ENCODE data around the gene PFKL. TPM values are rescaled to one million over a fixed set of nuclear protein-coding genes. Genes with fewer than 3 reads are reported as not detected.

Gene PFKL
- total RNA-seq (2022) = 68.0 and 90.2 TPM in 2 replicates
- percentile 51 among the genes with signal in this experiment for Bru-seq, nascent RNA
- BruChase-seq, experiment 1, labeled RNA remaining after a 6-hour chase = percentile 61 among the genes with signal in this experiment
- percentile 56 among the genes with signal in this experiment for BruChase-seq, experiment 2, labeled RNA remaining after a 2-hour chase
- long read RNA-seq, transcript PFKL-201 (22 exons, 2,912 nt) = major isoform, 275 of 379 reads
- long read RNA-seq, partial matches to known transcripts = 46 of 379 reads
- long read RNA-seq, other reads (novel, unspliced or antisense) = 55 of 379 reads

DNA sequence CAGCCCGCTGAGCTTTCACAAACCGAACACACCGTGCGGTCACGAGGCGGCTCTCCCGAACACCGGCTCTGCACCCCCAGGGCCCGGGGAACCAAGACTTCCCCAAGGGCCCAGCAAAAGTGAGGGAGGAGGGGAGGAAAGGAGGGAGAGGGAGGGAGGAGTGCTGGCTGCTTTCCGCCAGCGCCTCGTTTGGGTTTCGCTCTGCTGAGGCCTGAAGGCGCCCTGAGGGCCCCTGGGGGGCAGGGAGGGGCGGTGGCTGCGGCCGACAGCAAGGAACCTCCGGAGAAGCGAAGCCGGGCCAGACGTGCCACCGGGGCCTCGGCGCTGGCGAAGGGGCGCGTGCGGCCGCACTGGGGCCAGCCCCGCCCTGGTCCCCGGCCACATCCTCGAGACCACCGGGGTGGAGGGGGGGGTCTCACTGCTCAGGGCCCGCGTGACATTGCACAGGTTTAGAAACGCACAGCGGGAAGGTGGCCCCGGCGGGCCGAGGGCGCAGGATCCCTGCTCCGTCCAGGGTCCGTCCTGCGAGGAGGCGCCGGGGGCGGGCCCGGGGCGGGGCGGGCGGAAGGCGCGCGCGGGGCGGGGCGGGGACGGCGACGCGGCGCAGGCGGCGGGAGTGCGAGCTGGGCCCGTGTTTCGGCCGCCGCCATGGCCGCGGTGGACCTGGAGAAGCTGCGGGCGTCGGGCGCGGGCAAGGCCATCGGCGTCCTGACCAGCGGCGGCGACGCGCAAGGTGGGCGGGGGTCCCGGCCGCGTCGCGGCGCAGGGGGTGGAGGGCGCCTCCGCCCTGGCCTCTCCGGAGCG lies at the start of gene PFKL:
TSS of gene PFKL (plus strand) at position 596 of the 804 bp plus-strand sequence. CDS start at position 649, 53 bp downstream.
- ChIA-PET CTCF (interaction anchor here (0.6 to 1.0 kb wide), 2 partner anchors 324 to 1767 kb away, joined by 3 to 5 read pairs; no protein-coding TSS in a partner anchor), POLR2A (interaction anchor here (0.6 to 2.4 kb wide), 7 partner anchors 22 to 541 kb away, joined by 3 to 10 read pairs (median 3); partner anchors contain the start of gene CFAP410)
- BruUV-seq (replicated peaks) = no TSS peak
- Mint-ChIP-seq H3K9me3 (ENCODE audit: unreplicated experiment) (no peaks in the 10 kb centered on the region), H3K27ac (ENCODE audit: low read depth, unreplicated experiment) (peak within 1 kb of the TSS; percentile 69), H3K4me1 (ENCODE audit: insufficient read depth, unreplicated experiment) (no peaks in the 10 kb centered on the region), H3K36me3 (ENCODE audit: insufficient read depth, unreplicated experiment) (peaks cover under 1% of the 10 kb centered on the region), H3K4me3 (ENCODE audit: unreplicated experiment) (peak within 1 kb of the TSS; percentile 72), H3K27me3 (ENCODE audit: insufficient read depth, unreplicated experiment) (no peaks in the 10 kb centered on the region)
- intact Hi-C loops (cut with micrococcal nuclease) = no loop called here
- TF ChIP-seq, protein P1, sequence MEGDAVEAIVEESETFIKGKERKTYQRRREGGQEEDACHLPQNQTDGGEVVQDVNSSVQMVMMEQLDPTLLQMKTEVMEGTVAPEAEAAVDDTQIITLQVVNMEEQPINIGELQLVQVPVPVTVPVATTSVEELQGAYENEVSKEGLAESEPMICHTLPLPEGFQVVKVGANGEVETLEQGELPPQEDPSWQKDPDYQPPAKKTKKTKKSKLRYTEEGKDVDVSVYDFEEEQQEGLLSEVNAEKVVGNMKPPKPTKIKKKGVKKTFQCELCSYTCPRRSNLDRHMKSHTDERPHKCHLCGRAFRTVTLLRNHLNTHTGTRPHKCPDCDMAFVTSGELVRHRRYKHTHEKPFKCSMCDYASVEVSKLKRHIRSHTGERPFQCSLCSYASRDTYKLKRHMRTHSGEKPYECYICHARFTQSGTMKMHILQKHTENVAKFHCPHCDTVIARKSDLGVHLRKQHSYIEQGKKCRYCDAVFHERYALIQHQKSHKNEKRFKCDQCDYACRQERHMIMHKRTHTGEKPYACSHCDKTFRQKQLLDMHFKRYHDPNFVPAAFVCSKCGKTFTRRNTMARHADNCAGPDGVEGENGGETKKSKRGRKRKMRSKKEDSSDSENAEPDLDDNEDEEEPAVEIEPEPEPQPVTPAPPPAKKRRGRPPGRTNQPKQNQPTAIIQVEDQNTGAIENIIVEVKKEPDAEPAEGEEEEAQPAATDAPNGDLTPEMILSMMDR (IDR thresholded peaks at IDR 0.05; ENCODE audit: unreplicated experiment) = no peak
- peak; percentile 54 for DNase-seq (ENCODE audit: unreplicated experiment)

DNA sequence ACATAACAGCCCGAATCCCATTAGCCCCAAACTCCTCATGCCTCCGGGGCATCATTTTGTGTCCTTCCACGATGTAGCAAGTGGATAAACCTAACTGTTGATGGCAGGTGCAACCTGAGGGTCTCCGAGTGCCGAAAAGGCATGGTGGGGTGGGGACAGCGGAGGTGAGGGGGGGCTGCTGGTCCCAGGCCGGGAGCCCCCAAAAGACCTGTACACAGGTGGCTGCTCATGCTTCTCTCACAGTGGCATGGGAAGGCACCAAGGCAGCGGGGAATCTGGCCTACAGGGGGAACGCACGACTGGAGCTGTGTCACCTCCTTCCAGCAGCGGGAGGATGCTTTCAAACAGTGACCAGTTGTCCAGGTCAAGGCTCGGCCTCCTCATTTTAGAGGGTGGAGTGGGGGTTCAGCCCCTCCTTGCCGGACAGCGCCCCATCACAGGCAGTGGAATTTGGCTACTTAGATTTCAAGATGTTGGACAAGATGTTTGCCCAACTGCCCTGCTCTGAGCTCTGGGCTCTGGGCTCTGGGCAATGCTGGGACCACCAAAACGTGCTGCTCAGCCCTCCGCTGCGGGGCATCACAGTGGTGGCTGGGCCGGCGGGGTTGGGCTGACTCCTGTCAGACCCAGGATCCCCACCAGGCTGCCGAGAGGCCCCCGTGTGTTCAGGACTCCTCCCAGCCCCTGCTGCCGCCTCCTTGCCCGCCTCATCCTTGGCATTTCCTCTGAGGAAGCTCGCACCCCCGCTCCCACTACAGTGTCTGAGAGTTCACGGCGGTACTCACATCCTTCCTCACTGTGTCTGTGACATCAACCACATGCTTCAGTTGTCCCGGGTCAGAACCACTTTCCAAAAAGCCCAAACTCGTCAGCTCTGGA lies 45.8 kb upstream of the PFKL start:
- intact Hi-C loops (cut with micrococcal nuclease) = no loop called here
- Mint-ChIP-seq H3K9me3 (ENCODE audit: unreplicated experiment) (no peaks in the 10 kb centered on the region), H3K4me1 (ENCODE audit: insufficient read depth, unreplicated experiment) (peaks cover 6% of the 10 kb centered on the region), H3K27ac (ENCODE audit: low read depth, unreplicated experiment) (no peak overlapping the region), H3K27me3 (ENCODE audit: insufficient read depth, unreplicated experiment) (peaks cover 6% of the 10 kb centered on the region), H3K4me3 (ENCODE audit: unreplicated experiment) (no peak overlapping the region), H3K36me3 (ENCODE audit: insufficient read depth, unreplicated experiment) (no peaks in the 10 kb centered on the region)
- CTCF ChIA-PET = no interaction called here
- DNase-seq (ENCODE audit: unreplicated experiment) = no peak
- BruUV-seq (replicated peaks) = no TSS peak
- POLR2A ChIA-PET = interaction anchor here (0.6 kb wide), 1 partner anchor 15 kb away, joined by 4 read pairs; no protein-coding TSS in a partner anchor
- TF ChIP-seq, protein P1 (IDR thresholded peaks at IDR 0.05; ENCODE audit: unreplicated experiment) = no peak

DNA sequence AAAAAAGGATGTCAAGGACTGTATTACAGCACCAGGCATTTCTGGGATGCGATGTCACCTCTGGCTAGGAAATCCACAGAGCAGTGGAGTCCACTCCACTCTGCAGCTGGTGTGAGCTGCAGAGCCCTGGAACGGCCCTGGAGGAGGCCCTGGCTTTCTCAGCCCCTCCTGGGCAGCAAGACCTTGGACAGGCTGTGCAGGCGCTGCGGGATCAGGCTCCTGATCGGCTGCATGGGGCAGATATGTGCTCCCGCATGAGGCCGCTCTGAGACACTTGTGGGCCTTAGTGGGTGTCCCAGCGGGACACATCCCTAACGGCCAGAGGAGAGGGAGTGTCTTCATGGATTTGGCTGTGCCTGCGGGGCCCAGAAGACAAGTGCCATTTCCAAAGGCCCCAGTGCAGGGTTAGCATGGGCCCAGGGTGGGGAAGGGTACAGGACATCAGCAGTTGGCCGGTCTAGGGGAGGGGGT lies 44.3 kb upstream of the PFKL start:
- no peak for DNase-seq (ENCODE audit: unreplicated experiment)
- CTCF ChIA-PET = no interaction called here
- TF ChIP-seq, protein P1 (IDR thresholded peaks at IDR 0.05; ENCODE audit: unreplicated experiment) = no peak
- Mint-ChIP-seq H3K27ac (ENCODE audit: low read depth, unreplicated experiment) (no peak overlapping the region), H3K9me3 (ENCODE audit: unreplicated experiment) (no peaks in the 10 kb centered on the region), H3K36me3 (ENCODE audit: insufficient read depth, unreplicated experiment) (no peaks in the 10 kb centered on the region), H3K27me3 (ENCODE audit: insufficient read depth, unreplicated experiment) (peaks cover 20% of the 10 kb centered on the region), H3K4me1 (ENCODE audit: insufficient read depth, unreplicated experiment) (peaks cover 10% of the 10 kb centered on the region), H3K4me3 (ENCODE audit: unreplicated experiment) (no peak overlapping the region)
- POLR2A ChIA-PET = no interaction called here
- no TSS peak for BruUV-seq (replicated peaks)
- intact Hi-C loops (cut with micrococcal nuclease) = no loop called here
